BLaER1 (cell line): ENCODE results near the gene P4HB.

Experiments
- H3K27ac ChIP-seq: shearing (Covaris generic); formaldehyde crosslinking; 2 replicates; pipeline ENCODE4 v1.8.1; 2022
- H3K27me3 ChIP-seq: shearing (Covaris generic); formaldehyde crosslinking; 2 replicates; pipeline ENCODE4 v1.8.1; 2022
- H3K36me3 ChIP-seq: shearing (Covaris generic); formaldehyde crosslinking; 2 replicates; pipeline ENCODE4 v1.8.1; 2022
- H3K4me1 ChIP-seq: shearing (Covaris generic); formaldehyde crosslinking; 2 replicates; pipeline ENCODE4 v1.8.1; 2022
- H3K4me2 ChIP-seq: shearing (Covaris generic); formaldehyde crosslinking; 2 replicates; pipeline ENCODE4 v1.8.1; 2022
- H3K4me3 ChIP-seq: shearing (Covaris generic); formaldehyde crosslinking; 2 replicates; pipeline ENCODE4 v1.8.1; 2022
- H3K9ac ChIP-seq: shearing (Covaris generic); formaldehyde crosslinking; 2 replicates; pipeline ENCODE4 v1.8.1; 2022
- H3K9me3 ChIP-seq: shearing (Covaris generic); formaldehyde crosslinking; 2 replicates; pipeline ENCODE4 v1.8.1; 2022
- H4K20me1 ChIP-seq: shearing (Covaris generic); formaldehyde crosslinking; 2 replicates; pipeline ENCODE4 v1.8.1; 2022
- Cebpa-rat ChIP-seq: shearing (Covaris generic); IDR thresholded peaks from 2 replicates; pipeline ENCODE4 v1.8.1; 2022

Gene P4HB

DNA sequence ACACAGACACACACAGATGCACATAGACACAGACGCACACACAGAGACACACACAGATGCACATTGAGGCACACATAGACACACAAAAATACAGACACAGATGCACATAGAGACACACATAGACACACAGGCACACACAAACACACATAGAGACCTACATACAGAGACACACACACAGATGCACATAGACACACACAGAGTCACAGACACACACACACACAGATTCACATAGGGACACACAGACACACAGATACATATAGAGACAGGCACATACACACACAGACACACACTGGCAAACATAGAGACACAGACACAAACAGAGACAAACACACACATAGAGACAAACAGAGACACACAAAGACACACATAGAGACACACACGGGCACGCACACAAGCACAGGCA lies 66.3 kb downstream of the P4HB start:
- Histone ChIP-seq H3K27ac (no peak overlapping the region), H3K4me3 (no peak overlapping the region), H3K9me3 (no peaks in the 10 kb centered on the region; the same call in 1 of the 2 replicates), H4K20me1 (no peaks in the 10 kb centered on the region), H3K9ac (no peak overlapping the region), H3K36me3 (no peaks in the 10 kb centered on the region), H3K4me1 (no peaks in the 10 kb centered on the region), H3K27me3 (no peaks in the 10 kb centered on the region), H3K4me2 (no peak overlapping the region)
- no peak for TF ChIP-seq Cebpa-rat
